Smooth muscle cell (in vitro differentiated cells): ENCODE data around the gene TTLL7. TPM values are rescaled to one million over a fixed set of nuclear protein-coding genes. Genes with fewer than 3 reads are reported as not detected.

Experiments
- DNase-seq: peaks from one replicate; lab custom pipeline; 2025; ENCODE audit not compliant: unreplicated experiment; lab: John Stamatoyannopoulos, UW
- H2AFZ ChIP-seq: fragments of 200-600 bp; sonication (generic); 2 replicates; pipeline ENCODE4 v1.6.0; 2016; ENCODE audit warnings: antibody characterized with exemption, low read depth, mild to moderate bottlenecking
- H3F3A ChIP-seq: fragments of 200-600 bp; sonication (generic); 2 replicates; pipeline ENCODE4 v1.6.0; 2017; ENCODE audit warnings: antibody characterized with exemption, low read depth
- H3K27ac ChIP-seq: fragments of 200-600 bp; sonication (generic); 2 replicates; pipeline ENCODE4 v1.5.1; 2016; ENCODE audit warnings: low read depth, mild to moderate bottlenecking
- H3K27me3 ChIP-seq: fragments of 200-600 bp; sonication (generic); 2 replicates; pipeline ENCODE4 v1.6.1; 2016; ENCODE audit warnings: low read depth, mild to moderate bottlenecking
- H3K36me3 ChIP-seq: fragments of 200-600 bp; sonication (generic); 2 replicates; pipeline ENCODE4 v1.5.1; 2016; ENCODE audit warnings: low read depth
- H3K4me1 ChIP-seq: fragments of 200-600 bp; sonication (generic); 2 replicates; pipeline ENCODE4 v1.5.1; 2016; ENCODE audit warnings: low read depth
- H3K4me2 ChIP-seq: fragments of 200-600 bp; sonication (generic); 2 replicates; pipeline ENCODE4 v1.6.0; 2016; ENCODE audit warnings: mild to moderate bottlenecking
- H3K4me3 ChIP-seq: fragments of 200-600 bp; sonication (generic); 2 replicates; pipeline ENCODE4 v1.5.1; 2016; ENCODE audit warnings: mild to moderate bottlenecking
- H3K79me2 ChIP-seq: fragments of 200-600 bp; sonication (generic); 2 replicates; pipeline ENCODE4 v1.6.0; 2016; ENCODE audit warnings: low read depth, mild to moderate bottlenecking
- H3K9ac ChIP-seq: fragments of 200-600 bp; sonication (generic); 2 replicates; pipeline ENCODE4 v1.6.0; 2016; ENCODE audit warnings: low read depth
- H3K9me3 ChIP-seq: fragments of 200-600 bp; sonication (generic); replicated peaks from 2 replicates; pipeline ENCODE4 v1.5.1; 2016; ENCODE audit warnings: low read depth
- H4K20me1 ChIP-seq: fragments of 200-600 bp; sonication (generic); 2 replicates; pipeline ENCODE4 v1.6.0; 2016; ENCODE audit warnings: low read depth
- WGBS: methylation state at CpG from one replicate; pipeline ENCODE4 v1.1.7; 2016; ENCODE audit warnings: low lambda C conversion rate; 5-methylcytosine and 5-hydroxymethylcytosine counted together
- polyA plus RNA-seq: library from polyadenylated mRNA; unstranded; fragments of >200 nt; fragmentation: Nextera tagmentation; extraction: Ambion mirVana; gene quantifications from 2 replicates; pipeline ENCODE4 v1.2.1, GENCODE V29; 2016
- total RNA-seq: library from RNA; depleted of rRNA; stranded (reverse); fragments of >200 nt; gene quantifications from 2 replicates; pipeline ENCODE4 v1.2.3, GENCODE V29; 2014
- TF ChIP-seq, protein P1 (sequence below): fragments of 200-600 bp; sonication (generic); IDR thresholded peaks from 2 replicates; pipeline ENCODE4 v1.5.1; 2017; ENCODE audit warnings: borderline replicate concordance, mild to moderate bottlenecking, antibody characterized with exemption; ENCODE audit not compliant: insufficient read depth, poor library complexity, severe bottlenecking

Gene TTLL7
- total and polyA plus RNA-seq, 2 experiments from 2014 or later, result 4.8 to 6.3 TPM

DNA sequence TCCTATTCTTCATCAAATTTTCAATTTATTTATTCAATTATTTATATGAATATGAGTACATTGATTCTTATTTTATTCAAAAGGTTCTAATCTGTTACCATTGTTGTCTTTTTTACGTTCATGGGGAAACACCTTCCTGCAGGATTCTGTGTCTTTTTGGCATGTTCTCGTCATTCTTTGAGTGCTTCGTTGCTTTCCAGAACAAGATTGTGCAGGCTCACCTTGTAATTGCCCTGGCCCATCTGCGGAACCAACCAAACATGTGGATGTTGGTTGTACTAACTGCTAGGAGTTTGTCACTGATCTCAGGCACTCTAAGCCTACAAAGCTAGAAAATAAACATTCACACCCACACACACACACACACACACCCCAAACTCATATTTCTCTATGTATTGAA lies 182.1 kb downstream of the TTLL7 start:
- Histone ChIP-seq H3K9me3 (no peaks in the 10 kb centered on the region), H3K27me3 (no peaks in the 10 kb centered on the region), H3K27ac (no peak overlapping the region), H3F3A (no peaks in the 10 kb centered on the region), H3K9ac (no peak overlapping the region), H3K4me3 (no peak overlapping the region), H3K4me2 (no peak overlapping the region), H4K20me1 (no peaks in the 10 kb centered on the region), H3K4me1 (no peaks in the 10 kb centered on the region), H2AFZ (no peak overlapping the region), H3K79me2 (no peaks in the 10 kb centered on the region), H3K36me3 (no peaks in the 10 kb centered on the region)
- 84% methylated on average over 4 of the region's 4 CpGs for WGBS
- no peak for DNase-seq
- TF ChIP-seq, protein P1, sequence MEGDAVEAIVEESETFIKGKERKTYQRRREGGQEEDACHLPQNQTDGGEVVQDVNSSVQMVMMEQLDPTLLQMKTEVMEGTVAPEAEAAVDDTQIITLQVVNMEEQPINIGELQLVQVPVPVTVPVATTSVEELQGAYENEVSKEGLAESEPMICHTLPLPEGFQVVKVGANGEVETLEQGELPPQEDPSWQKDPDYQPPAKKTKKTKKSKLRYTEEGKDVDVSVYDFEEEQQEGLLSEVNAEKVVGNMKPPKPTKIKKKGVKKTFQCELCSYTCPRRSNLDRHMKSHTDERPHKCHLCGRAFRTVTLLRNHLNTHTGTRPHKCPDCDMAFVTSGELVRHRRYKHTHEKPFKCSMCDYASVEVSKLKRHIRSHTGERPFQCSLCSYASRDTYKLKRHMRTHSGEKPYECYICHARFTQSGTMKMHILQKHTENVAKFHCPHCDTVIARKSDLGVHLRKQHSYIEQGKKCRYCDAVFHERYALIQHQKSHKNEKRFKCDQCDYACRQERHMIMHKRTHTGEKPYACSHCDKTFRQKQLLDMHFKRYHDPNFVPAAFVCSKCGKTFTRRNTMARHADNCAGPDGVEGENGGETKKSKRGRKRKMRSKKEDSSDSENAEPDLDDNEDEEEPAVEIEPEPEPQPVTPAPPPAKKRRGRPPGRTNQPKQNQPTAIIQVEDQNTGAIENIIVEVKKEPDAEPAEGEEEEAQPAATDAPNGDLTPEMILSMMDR, result no peak

DNA sequence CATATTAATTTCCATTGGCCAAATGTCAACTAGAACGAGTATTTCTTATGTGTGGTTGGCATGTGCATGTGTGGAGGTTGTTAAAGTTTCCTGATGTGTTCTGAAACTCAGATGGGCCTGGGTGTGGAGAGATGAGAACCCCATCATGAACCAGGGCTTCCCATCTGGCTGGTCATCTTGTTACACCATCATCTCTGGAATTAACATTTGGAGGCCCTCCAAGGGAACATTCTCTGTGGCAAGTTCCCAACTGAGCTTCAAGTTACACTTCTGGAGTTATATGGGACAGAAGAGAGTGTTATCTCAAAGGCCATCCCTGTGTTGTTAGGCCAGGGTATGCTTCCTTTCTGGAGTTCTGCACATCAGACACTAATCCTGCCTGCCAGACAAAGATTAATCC lies 183.6 kb downstream of the TTLL7 start:
- Histone ChIP-seq H3K79me2 (no peaks in the 10 kb centered on the region), H3K9ac (no peak overlapping the region), H3K4me2 (no peak overlapping the region), H2AFZ (no peak overlapping the region), H4K20me1 (no peaks in the 10 kb centered on the region), H3K4me1 (no peaks in the 10 kb centered on the region), H3K27ac (no peak overlapping the region), H3F3A (no peaks in the 10 kb centered on the region), H3K36me3 (no peaks in the 10 kb centered on the region), H3K9me3 (no peaks in the 10 kb centered on the region), H3K27me3 (no peaks in the 10 kb centered on the region), H3K4me3 (no peak overlapping the region)
- no peak for DNase-seq
- WGBS, result 84% methylated on average over 1 of the region's 1 CpG
- TF ChIP-seq, protein P1, result no peak

Other genes with a start within 250 kb of the TTLL7 start
- 42.3 and 46.5 TPM in 2 replicates for gene PRKACB, start 145.1 kb upstream of the TTLL7 start, total RNA-seq
- 18.8 and 19.4 TPM in 2 replicates for gene PRKACB, start 145.1 kb upstream of the TTLL7 start, polyA plus RNA-seq